HCT116 (cell line): ENCODE results near the gene OR4D2.

ENCODE experiments used
- CEBPB ChIP-seq: IDR thresholded peaks from 2 replicates; pipeline ENCODE4 v1.6.1; 2012; ENCODE audit warnings: low read depth
- CTCF ChIP-seq, 3 experiments: fragments of 200-600 bp in 1 of 3; sonication (generic) in 1 of 3; IDR thresholded peaks in 2 of 3; conservative IDR thresholded peaks in 1 of 3; 2 replicates each; pipeline ENCODE4 v1.5.1; 2012 to 2017; ENCODE audit warnings: low read depth in 2 of 3, low read length in 2 of 3, antibody characterized with exemption in 1 of 3, borderline replicate concordance in 1 of 3, control low read depth in 1 of 3, mild to moderate bottlenecking in 1 of 3, mixed read lengths in 1 of 3, mixed run types in 1 of 3, moderate library complexity in 1 of 3; ENCODE audit not compliant: insufficient read depth in 1 of 3
- EZH2 ChIP-seq: fragments of 200-600 bp; sonication (generic); IDR thresholded peaks from 2 replicates; pipeline ENCODE4 v1.6.1; 2017; ENCODE audit warnings: antibody characterized with exemption, mixed run types
- EZH2phosphoT487 ChIP-seq: fragments of 200-600 bp; IDR thresholded peaks from 2 replicates; pipeline ENCODE4 v1.6.1; 2018; ENCODE audit warnings: antibody characterized with exemption, borderline replicate concordance
- POLR2A ChIP-seq: IDR thresholded peaks from 2 replicates; pipeline ENCODE4 v1.7.0; 2011; ENCODE audit warnings: borderline replicate concordance; ENCODE audit not compliant: insufficient read depth, insufficient read length; ENCODE audit errors: extremely low read depth
- SIN3A ChIP-seq: IDR thresholded peaks from 2 replicates; pipeline ENCODE4 v1.6.1; 2012; ENCODE audit warnings: low read depth
- ZNF274 ChIP-seq: fragments of 200-500 bp; sonication (Bioruptor generic); IDR thresholded peaks from 2 replicates; pipeline ENCODE4 v1.6.1; 2014; ENCODE audit warnings: mild to moderate bottlenecking, low read depth, low read length, inconsistent platforms

GRCh38 chr17:58217766-58218165 is 51.0 kb downstream of the OR4D2 start:
- no peak for TF ChIP-seq CTCF (IDR thresholded peaks at IDR 0.05 in 2 of 3, conservative IDR thresholded peaks at IDR 0.05 in 1 of 3; ENCODE audit: borderline replicate concordance in 1 of 3, insufficient read depth in 1 of 3, low read depth in 2 of 3, low read length in 2 of 3)
- TF ChIP-seq POLR2A: no peak
- no peak for TF ChIP-seq ZNF274
- TF ChIP-seq SIN3A: no peak
- no peak for TF ChIP-seq EZH2
- TF ChIP-seq EZH2phosphoT487: no peak
- TF ChIP-seq CEBPB: no peak
